H1 (cell line): ENCODE results near the gene SPDYE2. TPM values are rescaled to one million over a fixed set of nuclear protein-coding genes. Genes with fewer than 3 reads are reported as not detected.
"Not testable (repeated sequence)": the region's sequence is repeated elsewhere in the genome, so short reads cannot be mapped to it uniquely, and the experiment has no call there.

Experiments
- CTCF ChIA-PET: fragments of 300-600 bp; sonication (Branson Sonifier 250); formaldehyde crosslinking; loops from one replicate; lab custom pipeline; 2021; ENCODE audit not compliant: partially characterized antibody; lab: Charles Lee
- POLR2A ChIA-PET: fragments of 300-600 bp; sonication (Branson Sonifier 250); formaldehyde crosslinking; loops from one replicate; lab custom pipeline; 2021; ENCODE audit warnings: inconsistent platforms; ENCODE audit not compliant: partially characterized antibody; lab: Charles Lee
- DNase-seq, 2 experiments: peaks; one replicate each; pipeline versions ENCODE4 v3.0.0 to v3.0.0-alpha.2; 2010 to 2022; ENCODE audit warnings: low spot score in 2 of 2, low read depth in 1 of 2, mixed read lengths in 1 of 2
- FAIRE-seq: peaks from 2 replicates; lab custom pipeline; 2011; peaks lifted over from hg19 to GRCh38; lab: Jason Lieb, UNC
- H2AFZ ChIP-seq: 2 replicates; pipeline ENCODE4 v1.8.1; 2012; ENCODE audit warnings: low read length, inconsistent platforms
- H2AK5ac ChIP-seq: 2 replicates; pipeline ENCODE4 v1.6.1; 2013; ENCODE audit warnings: low read depth, low read length
- H2BK120ac ChIP-seq: replicated peaks from 2 replicates; pipeline ENCODE3; 2013; ENCODE audit warnings: low read depth, low read length, inconsistent platforms
- H2BK12ac ChIP-seq: 2 replicates; pipeline ENCODE4 v1.6.1; 2013; ENCODE audit warnings: low read depth, low read length
- H2BK15ac ChIP-seq: 2 replicates; pipeline ENCODE4 v1.6.1; 2013; ENCODE audit warnings: low read length
- H2BK20ac ChIP-seq: 2 replicates; pipeline ENCODE4 v1.6.1; 2013; ENCODE audit warnings: low read length
- H2BK5ac ChIP-seq: 2 replicates; pipeline ENCODE4 v1.6.1; 2013; ENCODE audit warnings: low read depth, low read length
- H3K14ac ChIP-seq: 2 replicates; pipeline ENCODE4 v1.6.1; 2013; ENCODE audit warnings: inconsistent platforms; ENCODE audit not compliant: insufficient read length
- H3K18ac ChIP-seq: 2 replicates; pipeline ENCODE4 v1.6.1; 2013; ENCODE audit warnings: low read length; ENCODE audit errors: extremely low read depth
- H3K23ac ChIP-seq: 2 replicates; pipeline ENCODE4 v1.6.1; 2013; ENCODE audit warnings: inconsistent platforms; ENCODE audit not compliant: insufficient read length
- H3K23me2 ChIP-seq: 2 replicates; pipeline ENCODE4 v1.6.1; 2013; ENCODE audit warnings: low read depth, low read length
- H3K27ac ChIP-seq: 2 replicates; pipeline ENCODE4 v1.6.1; 2011; ENCODE audit warnings: low read depth, low read length, inconsistent platforms
- H3K27me3 ChIP-seq, 4 experiments: replicated peaks in 1 of 4; 1 replicate in 1 of 4; 2 replicates in 3 of 4; pipeline versions ENCODE4 v1.6.1 to v1.8.1; 2011 to 2013; ENCODE audit warnings: low read length in 3 of 4, mild to moderate bottlenecking in 3 of 4, inconsistent platforms in 2 of 4, mixed read lengths in 2 of 4, moderate library complexity in 1 of 4; ENCODE audit not compliant: control insufficient read depth in 3 of 4, insufficient read depth in 3 of 4; ENCODE audit errors: extremely low read depth in 1 of 4
- H3K36me3 ChIP-seq, 4 experiments: 2 replicates each; pipeline versions ENCODE4 v1.6.1 to v1.8.1; 2011 to 2013; ENCODE audit warnings: mild to moderate bottlenecking in 4 of 4, low read length in 3 of 4, moderate library complexity in 2 of 4, control low read depth in 1 of 4, inconsistent platforms in 1 of 4; ENCODE audit not compliant: insufficient read depth in 4 of 4, control insufficient read depth in 2 of 4
- H3K4ac ChIP-seq: replicated peaks from 2 replicates; pipeline ENCODE3; 2013; ENCODE audit warnings: low read length, low read depth, mixed read lengths, inconsistent platforms; ENCODE audit not compliant: insufficient read length
- H3K4me1 ChIP-seq, 4 experiments: replicated peaks in 1 of 4; 1 replicate in 1 of 4; 2 replicates in 3 of 4; pipeline versions ENCODE4 v1.6.1 to v1.8.1; 2011 to 2013; ENCODE audit warnings: low read length in 3 of 4, inconsistent platforms in 2 of 4, mixed read lengths in 1 of 4; ENCODE audit not compliant: insufficient read depth in 4 of 4, control insufficient read depth in 3 of 4
- H3K4me2 ChIP-seq, 2 experiments: 2 replicates each; pipeline versions ENCODE4 v1.6.1 to v1.8.1; 2011 to 2013; ENCODE audit warnings: low read depth in 2 of 2, low read length in 2 of 2, control low read depth in 1 of 2, inconsistent platforms in 1 of 2, mild to moderate bottlenecking in 1 of 2; ENCODE audit not compliant: insufficient read depth in 1 of 2
- H3K4me3 ChIP-seq, 4 experiments: fragments of 200-600, 300-600 bp in 1 of 4; sonication (generic), shearing (Covaris generic), sonication (Bioruptor Twin) in 1 of 4; 2 replicates each; pipeline versions ENCODE4 v1.5.1 to v1.8.1; 2011 to 2016; ENCODE audit warnings: low read length in 4 of 4, low read depth in 3 of 4, control low read depth in 2 of 4, inconsistent platforms in 2 of 4, mild to moderate bottlenecking in 2 of 4, mixed read lengths in 1 of 4, moderate library complexity in 1 of 4; ENCODE audit not compliant: insufficient read depth in 2 of 4; ENCODE audit errors: extremely low read depth in 1 of 4
- H3K56ac ChIP-seq: replicated peaks from 2 replicates; pipeline ENCODE3; 2013; ENCODE audit warnings: low read depth, mild to moderate bottlenecking, mixed read lengths, low read length, inconsistent platforms; ENCODE audit not compliant: insufficient read length
- H3K79me1 ChIP-seq: 2 replicates; pipeline ENCODE4 v1.6.1; 2013; ENCODE audit warnings: low read depth, low read length, control low read depth
- H3K79me2 ChIP-seq, 2 experiments: 2 replicates each; pipeline versions ENCODE4 v1.6.1 to v1.8.1; 2012 to 2013; ENCODE audit warnings: low read length in 2 of 2, mild to moderate bottlenecking in 2 of 2, inconsistent platforms in 1 of 2; ENCODE audit not compliant: insufficient read depth in 2 of 2, control insufficient read depth in 1 of 2
- H3K9ac ChIP-seq, 4 experiments: replicated peaks in 1 of 4; 1 replicate in 1 of 4; 2 replicates in 3 of 4; pipeline versions ENCODE4 v1.6.1 to v1.8.1; 2011 to 2013; ENCODE audit warnings: low read depth in 3 of 4, low read length in 3 of 4, control low read depth in 2 of 4, mild to moderate bottlenecking in 2 of 4, moderate library complexity in 2 of 4, inconsistent platforms in 1 of 4; ENCODE audit errors: extremely low read depth in 1 of 4
- H3K9me3 ChIP-seq, 2 experiments: 2 replicates each; pipeline versions ENCODE4 v1.6.1 to v1.8.1; 2012 to 2013; ENCODE audit warnings: mild to moderate bottlenecking in 2 of 2, moderate library complexity in 2 of 2, control low read depth in 1 of 2, inconsistent platforms in 1 of 2, low read depth in 1 of 2, low read length in 1 of 2, mixed read lengths in 1 of 2; ENCODE audit not compliant: insufficient read depth in 2 of 2
- H4K20me1 ChIP-seq, 2 experiments: replicated peaks in 1 of 2; 2 replicates each; pipeline versions ENCODE3 to v1.8.1; 2011 to 2013; ENCODE audit warnings: inconsistent platforms in 2 of 2, low read length in 2 of 2, mild to moderate bottlenecking in 1 of 2; ENCODE audit not compliant: insufficient read depth in 2 of 2, control insufficient read depth in 1 of 2
- H4K5ac ChIP-seq: 2 replicates; pipeline ENCODE4 v1.6.1; 2013; ENCODE audit warnings: low read length, low read depth, mixed read lengths, inconsistent platforms; ENCODE audit not compliant: insufficient read length
- H4K8ac ChIP-seq: 2 replicates; pipeline ENCODE4 v1.8.0; 2013; ENCODE audit warnings: mild to moderate bottlenecking, moderate library complexity, low read length, inconsistent platforms; ENCODE audit not compliant: insufficient read depth; ENCODE audit errors: extremely low read depth
- H4K91ac ChIP-seq: replicated peaks from 2 replicates; pipeline ENCODE3; 2013; ENCODE audit warnings: low read length, mixed read lengths, inconsistent platforms; ENCODE audit not compliant: insufficient read length
- WGBS, 2 experiments: shearing (Covaris generic) in 1 of 2; methylation state at CpG; one replicate each; pipeline versions ENCODE4 v1.1.6 to v1.1.7; 2013 to 2015; ENCODE audit warnings: low lambda C conversion rate in 2 of 2, mixed read lengths in 2 of 2, inconsistent platforms in 1 of 2, low coverage in 1 of 2, missing lambda C conversion rate in 1 of 2; ENCODE audit not compliant: insufficient replicate concordance in 2 of 2, insufficient coverage in 1 of 2, insufficient read length in 1 of 2; ENCODE audit errors: extremely low coverage in 1 of 2, missing lambda C conversion rate in 1 of 2; 5-methylcytosine and 5-hydroxymethylcytosine counted together
- polyA plus RNA-seq, 7 experiments: library from polyadenylated mRNA; depleted of rRNA in 3 of 7; stranded (reverse) in 5 of 7; unstranded in 2 of 7; fragments of >200 nt in 5 of 7; fragments of 200-250 nt in 2 of 7; gene quantifications; 1 replicate in 5 of 7; 2 replicates in 1 of 7; 4 replicates in 1 of 7; pipeline versions ENCODE4 v1.2.1 to v1.2.3, GENCODE V29; 2011 to 2013; ENCODE audit warnings: missing spikeins in 2 of 7, mixed read lengths in 2 of 7
- total RNA-seq: library from RNA; stranded (reverse); fragmentation: NEBNext Ultra II Directional; extraction: Animal tissue kit (Norgen Biotek cat#: 25700); gene quantifications from 2 replicates; pipeline ENCODE4 v1.2.1, GENCODE V29; 2021

SPDYE2 gene
- total and polyA plus RNA-seq, 2 of the 8 experiments (the other 6 are each of a cell fraction or from before 2014, with no cell fraction given), result not detected

DNA sequence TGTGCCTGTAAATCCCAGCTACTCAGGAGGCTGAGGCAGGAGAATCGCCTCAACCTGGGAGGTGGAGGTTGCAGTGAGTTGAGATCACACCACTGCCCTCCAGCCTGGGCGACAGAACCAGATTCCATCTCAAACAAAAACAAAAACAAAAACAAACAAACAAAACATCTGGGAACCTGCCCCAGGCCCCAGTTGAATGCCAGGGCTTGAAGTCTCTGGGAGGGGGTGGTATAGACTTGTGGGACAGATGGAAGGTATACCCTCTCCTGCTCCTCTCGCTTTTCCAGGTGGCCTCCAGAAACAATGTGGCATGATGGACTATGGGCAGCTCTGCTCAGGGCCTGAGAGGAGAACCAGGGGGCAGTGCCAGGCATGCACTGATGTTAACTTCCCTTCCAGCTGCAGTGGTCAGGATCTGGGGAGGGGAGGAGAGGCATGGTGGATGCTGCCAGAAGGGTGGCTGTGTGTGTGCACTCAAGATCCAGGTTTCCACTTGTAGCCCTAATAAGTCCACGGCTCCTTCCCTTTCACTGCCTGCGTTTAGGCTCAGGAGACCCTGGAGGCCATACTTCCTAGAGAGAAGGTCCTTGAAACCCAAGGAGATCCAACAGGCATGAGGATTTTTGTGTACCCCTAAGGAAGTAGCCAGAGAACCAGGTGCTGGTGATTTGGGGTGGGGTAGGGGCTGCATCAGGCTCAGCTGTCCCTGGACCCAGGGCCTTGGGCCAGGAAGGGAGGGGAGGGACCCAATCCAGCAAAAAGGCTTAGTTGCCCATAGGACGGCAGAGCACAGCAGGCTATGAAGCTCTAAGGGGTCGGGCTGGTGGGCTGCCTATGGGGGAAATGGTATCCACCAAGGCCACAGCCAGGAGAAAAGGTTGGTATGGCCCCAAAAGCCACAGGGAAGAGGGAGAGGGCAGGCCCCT is 26.6 kb downstream of the SPDYE2 start:
- 83% methylated on average over 6 of the region's 7 CpGs; no CpG with 5 or more reads in 1 of the 2 experiments for WGBS, 2 experiments
- H4K8ac ChIP-seq, H2AFZ ChIP-seq, H2BK15ac ChIP-seq, H3K56ac ChIP-seq, H2BK20ac ChIP-seq, H3K23ac ChIP-seq, H3K14ac ChIP-seq, H3K18ac ChIP-seq, H3K4me2 ChIP-seq, H2BK120ac ChIP-seq, FAIRE-seq, H3K9ac ChIP-seq, H3K4me3 ChIP-seq, H3K27ac ChIP-seq, H2BK5ac ChIP-seq, H3K4me1 ChIP-seq, H3K79me2 ChIP-seq, H4K91ac ChIP-seq, H3K4ac ChIP-seq, H3K27me3 ChIP-seq, POLR2A ChIA-PET, H3K23me2 ChIP-seq, H4K20me1 ChIP-seq, H3K9me3 ChIP-seq, H3K79me1 ChIP-seq, H3K36me3 ChIP-seq, CTCF ChIA-PET, H2AK5ac ChIP-seq, H2BK12ac ChIP-seq, H4K5ac ChIP-seq: not testable (repeated sequence)
- DNase-seq, result peak in 1 of 2 experiments; percentile 50
